ENCODE data around the gene TMEM240.
"Not testable (repeated sequence)": the region's sequence is repeated elsewhere in the genome, so short reads cannot be mapped to it uniquely, and the experiment has no call there.

TMEM240 gene

DNA sequence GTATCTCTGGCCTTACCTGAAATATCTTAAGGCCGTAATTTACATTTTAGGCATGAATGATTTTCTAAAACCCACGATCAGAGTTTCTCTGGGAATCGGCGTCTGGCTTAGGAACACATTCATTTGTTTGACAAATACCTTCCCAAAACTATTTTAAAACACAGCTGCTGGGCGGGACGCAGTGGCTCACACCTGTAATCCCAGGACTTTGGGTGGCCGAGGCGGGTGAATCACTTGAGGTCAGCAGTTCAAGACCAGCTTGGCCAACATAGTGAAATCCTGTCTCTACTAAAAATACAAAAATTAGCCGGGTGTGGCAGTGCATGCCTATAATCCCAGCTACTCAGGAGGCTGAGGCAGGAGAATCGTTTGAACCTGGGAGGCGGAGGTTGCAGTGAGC is 16.5 kb upstream of the TMEM240 start:
- not testable (repeated sequence) for DNase-seq

DNA sequence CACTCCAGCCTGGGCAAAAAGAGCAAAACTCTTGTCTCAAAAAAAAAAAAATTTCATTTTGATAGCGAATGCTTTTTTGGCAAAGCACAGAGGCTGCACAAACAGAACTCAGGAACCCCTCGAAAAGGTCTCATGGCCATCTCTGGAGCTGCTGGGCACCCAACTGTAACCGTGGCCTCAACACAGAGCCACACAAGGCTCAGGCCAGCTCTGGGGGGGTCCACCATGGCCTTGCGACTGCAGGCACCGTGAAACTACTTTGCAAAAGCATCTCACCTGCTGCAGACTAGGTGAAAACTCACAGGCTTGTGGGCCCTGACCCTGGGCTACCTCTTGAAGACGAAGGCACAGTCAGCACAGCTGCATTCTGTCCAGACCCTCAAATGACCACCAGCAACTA is 16.1 kb upstream of the TMEM240 start:
- DNase-seq = no peak

DNA sequence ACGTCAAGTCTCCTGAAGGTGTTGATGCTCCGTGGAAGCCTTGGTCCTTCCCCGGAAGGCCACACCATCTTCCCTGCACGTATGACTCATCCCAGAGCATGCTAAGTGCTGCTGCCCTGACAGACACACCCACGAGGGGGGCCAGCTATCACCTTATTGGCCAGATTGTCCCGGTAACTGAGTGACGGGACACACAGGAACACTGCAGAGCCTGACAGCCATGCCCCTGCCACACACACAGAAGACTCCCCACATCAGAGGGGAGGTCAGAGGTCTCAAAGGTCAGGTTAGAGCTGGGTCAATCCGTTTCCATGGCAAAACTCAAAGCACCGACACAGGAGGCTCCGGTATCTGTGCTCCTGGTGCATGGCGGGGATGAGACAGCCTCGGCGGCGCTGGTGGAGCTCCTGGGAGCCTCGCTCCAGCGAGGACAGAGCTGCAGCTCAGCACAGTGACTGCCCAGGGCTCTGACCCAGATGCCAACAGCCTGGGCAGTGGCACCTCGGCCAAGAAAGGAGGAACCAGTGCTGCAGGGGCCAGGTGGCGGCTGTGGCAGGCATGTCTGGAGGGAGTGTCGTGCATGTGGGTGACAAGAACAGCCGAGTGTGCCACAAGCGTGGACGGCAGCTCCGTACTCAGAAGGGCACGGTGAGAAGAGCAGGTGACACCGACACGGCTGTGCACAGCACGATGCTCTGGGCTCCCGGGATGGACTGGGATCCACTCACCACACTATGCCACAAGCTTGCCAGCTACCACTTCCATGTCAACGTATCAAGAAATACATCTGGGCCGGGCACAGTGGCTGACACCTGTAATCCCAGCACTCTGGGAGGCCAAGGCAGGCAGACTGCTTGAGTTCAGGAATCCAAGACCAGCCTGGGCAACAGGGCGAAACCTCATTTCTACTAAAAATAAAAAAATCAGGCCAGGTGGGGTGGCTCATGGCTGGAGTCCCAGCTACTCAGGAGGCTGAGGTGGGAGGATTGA is 14.8 kb upstream of the TMEM240 start:
- no peak for DNase-seq

DNA sequence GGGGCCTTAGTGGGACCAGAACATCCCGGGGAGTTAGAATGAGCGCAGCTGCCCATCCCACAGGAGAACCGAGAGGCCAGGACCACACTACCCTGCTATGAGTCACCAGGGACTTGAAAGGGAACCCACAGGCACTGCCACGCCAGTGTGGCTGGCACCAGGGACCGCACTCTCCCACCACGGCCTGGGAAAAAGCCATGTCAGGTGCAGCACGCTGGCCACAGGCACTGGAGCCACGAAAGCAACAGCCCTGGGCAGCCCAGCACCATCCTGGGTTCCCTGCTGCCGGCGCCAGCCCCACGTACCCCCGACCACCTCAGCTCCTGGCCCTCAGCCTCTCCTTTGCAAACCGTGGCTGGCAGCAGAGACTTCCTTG is 14.1 kb upstream of the TMEM240 start:
- DNase-seq = no peak

DNA sequence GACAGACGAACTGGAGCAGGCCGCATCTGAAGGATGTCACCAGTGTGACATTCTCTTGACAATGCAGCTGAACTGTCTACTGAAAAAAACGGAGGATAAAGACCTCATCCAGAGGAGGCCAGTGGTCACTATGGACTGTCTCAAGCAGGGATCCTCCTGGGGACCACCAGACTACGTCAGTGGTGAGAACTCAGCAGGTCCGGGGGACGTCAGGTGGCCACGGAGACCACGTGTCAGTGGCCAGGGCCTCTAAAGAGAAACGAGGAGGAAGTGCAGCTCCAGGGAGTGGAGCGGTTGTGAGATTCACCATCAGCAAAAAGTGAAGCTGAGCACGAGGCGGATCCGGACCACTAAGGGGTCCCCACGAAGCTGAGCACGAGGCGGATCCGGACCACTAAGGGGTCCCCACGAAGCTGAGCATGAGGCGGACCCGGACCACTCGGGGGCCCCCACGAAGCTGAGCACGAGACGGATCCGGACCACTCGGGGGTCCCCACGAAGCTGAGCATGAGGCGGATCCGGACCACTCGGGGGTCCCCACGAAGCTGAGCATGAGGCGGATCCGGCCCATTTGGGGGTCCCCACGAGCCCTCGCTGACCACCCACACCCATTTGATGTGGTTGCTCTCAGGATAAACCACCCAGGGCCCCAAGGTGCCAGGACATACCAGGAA is 13.5 kb upstream of the TMEM240 start:
- no peak for DNase-seq

DNA sequence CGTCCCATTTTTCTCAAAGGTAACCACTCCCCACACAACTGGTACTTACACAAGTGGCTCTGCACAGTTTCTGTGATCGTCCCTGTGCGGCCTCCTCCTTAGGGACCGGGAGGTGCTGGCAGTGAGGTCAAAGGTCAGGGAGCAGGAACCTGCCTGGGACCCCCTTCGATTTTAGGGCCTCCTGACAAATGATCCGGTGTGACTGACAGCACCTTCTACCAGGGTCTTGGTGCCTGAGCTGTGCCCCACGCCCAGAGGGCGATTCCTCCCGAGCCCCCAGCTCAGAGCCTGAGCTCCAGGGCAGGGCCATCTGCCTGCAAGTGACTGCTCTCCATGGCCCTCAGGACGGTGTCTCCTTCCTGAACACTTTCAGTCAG is 11.8 kb upstream of the TMEM240 start:
- no peak for DNase-seq

DNA sequence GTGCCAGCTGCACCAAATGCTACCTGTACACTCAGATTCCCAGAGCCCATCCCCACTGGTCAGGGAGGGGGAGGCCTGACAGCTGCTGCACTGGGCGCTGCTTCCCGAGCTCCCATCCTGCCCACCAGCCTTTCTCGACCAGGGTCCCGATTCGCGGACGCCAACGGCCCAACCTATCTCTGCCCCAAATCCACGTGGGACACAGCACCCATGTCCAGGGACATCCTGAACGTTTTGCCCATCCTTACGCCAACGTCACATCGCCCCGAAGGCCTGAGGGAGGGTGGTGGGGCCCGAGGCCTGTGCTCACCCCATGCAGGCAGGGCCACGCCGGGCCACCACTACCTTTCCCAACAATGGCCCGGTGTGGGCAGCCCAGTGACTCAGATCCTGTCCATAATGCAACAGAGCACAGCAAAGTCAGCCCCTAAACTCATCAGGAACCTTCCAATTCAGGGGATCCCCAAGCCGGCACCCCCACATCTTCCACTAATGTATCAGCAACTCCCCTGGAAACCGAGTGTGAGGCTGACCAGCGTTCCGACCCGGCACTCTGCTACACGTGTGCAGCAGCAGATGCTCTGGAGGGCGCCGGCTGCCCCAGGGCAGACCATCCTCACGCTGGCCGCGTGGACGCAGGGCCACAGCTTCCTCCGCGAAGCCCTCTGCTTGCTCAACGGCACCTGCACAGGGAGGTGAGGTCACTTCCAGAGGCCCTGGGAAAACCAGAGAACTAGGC is 11.3 kb upstream of the TMEM240 start:
- no peak for DNase-seq

DNA sequence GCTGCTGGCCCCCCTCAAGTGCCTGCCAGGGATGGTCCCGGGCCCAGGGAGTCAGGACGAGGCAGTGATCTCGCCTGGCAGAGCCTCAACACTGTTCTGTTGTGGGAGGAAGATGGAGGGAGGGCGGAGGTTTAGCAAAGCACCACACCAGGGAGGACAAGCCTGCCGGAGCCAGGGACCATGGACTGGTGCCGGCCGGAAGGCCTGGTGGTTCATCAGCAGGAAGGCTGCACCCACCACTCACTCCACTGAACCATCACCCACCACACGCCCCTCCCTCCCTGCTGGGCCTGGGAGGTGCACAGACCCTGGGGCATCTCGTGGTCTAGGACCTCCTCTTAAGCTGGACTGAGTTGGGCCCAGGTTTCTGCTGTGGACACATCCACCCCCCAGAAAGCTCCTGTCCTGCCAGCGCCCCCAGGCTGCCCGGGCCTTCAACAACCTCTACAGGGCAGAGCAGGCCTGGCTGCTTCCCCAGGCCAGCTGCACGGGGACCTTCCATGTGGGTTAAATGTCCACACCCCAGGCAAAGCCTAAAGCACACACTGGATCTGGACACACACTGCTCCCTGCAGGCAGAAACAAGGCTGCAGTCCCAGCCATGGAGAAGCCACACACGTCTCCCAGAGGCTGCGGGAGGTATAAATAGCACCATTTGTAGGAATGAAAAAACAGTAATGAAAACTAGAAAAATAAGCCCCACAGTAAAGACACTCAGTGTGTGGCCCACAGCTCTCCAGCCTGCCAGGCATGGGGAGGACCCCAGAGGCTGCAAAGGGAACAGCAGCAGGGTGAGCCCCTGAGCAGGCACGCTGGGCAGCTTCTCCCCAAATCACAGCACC is 10.4 kb upstream of the TMEM240 start:
- no peak for DNase-seq

DNA sequence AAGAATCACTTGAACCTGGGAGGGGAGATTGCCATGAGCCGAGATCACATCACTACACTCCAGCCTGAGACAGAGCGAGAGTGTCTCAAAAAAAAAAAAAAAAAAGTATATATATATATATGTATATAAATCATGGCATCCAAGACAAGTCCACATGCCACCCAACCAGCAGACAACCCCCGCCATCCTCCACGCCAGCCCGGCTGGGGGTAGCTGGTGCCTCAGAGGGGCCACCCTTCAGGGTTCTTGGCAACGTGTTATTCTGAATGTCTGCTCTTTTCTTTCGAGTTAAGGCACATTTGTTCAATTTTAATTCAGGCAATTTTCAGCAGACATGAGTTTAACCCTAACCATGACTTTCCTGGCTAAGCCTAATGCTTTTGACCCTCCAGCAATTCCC is 9.7 kb upstream of the TMEM240 start:
- no peak for DNase-seq

DNA sequence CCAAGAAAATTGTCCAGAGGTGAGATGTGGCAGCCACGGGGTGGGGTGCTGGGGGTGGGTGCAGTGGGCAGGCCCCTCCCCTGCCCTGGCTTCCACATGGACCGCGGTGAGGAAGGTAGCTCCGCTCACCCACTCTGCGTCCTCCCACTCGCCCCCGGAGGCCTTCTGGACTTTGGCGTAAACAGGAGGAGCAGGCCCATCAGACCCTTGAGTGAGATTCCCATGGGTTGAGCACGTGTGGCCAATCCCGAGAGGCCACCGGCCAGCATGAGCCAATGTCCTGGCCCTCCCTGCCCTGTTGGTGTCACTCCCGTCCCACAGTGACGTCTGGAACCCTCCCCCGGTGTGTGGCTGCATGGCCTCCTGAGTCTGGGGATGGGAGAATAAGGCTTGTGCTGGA is 8.2 kb upstream of the TMEM240 start:
- DNase-seq = no peak

DNA sequence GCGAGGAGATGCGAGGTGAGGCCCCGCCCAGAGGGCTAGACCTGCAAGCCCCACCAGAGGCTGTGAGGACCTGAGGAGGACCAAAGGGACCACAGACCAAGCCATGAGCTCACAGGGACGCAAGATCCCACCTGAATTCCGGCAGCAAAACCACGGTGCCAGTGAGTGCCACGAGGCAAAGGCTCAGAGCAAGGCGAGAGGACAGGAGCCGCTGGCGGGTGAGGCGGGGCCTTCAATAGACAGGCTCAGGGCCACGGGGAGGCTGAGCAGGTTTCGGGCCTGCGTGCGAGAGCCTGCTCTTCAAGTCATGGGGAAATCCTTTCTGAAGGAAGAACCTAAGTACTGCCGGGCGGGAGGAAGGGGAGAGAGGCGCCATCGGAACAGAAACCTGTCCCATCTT is 7.1 kb upstream of the TMEM240 start:
- DNase-seq = no peak

DNA sequence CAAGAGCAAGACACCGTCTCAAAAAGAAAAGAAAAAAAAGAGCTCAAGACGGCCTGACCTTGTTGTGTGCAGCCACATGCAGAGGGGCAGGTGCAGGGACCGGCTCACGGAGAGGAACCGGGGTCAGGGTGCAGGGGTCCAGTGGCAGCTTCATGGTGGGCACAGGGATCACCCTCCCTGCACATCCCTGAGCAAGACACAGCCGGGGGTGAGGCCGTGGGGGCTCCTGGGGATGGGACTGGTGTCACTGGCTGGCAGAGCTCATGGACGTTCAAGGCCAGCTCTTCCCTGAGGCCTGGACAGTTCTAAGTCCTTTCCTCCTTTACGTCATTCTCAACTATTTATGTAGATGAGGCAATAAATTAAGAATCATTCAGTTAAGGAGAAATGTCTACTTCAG is 6.6 kb upstream of the TMEM240 start:
- DNase-seq = no peak

DNA sequence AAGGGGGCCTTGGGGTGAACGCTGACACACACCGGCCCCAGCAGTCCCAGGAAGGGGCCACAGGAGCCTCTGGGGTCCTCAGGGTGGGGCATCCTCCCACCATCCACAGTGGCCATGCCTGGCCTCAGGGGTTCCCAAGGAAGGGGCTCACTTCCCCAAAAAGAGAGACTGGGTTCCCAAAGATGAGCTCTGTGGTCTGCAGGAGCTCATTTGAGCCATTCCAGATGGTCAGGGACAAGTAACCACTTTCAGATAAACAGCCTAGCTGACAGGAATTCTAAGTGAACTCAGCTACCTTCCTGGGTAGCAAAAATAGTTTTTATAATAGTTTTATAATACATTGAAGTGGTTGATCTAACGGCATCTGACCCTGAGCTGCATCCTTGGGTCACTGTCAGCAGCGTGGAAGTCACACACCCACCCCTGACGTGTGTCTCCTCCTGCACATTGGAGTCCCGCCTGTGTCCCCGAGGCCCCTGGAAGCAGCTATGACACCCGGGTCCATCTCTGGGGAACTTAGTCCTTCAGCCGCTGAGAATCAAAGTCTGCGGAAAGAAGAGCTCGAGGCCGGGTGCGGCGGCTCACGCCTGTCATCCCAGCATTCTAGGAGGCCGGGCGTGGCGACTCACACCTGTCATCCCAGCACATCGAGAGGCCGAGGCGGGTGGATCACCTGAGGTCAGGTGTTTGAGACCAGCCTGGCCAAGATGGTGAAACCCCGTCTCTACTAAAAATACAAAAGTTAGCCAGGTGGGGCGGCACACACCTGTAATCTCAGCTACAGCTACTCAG is 5.7 kb upstream of the TMEM240 start:
- no peak for DNase-seq

DNA sequence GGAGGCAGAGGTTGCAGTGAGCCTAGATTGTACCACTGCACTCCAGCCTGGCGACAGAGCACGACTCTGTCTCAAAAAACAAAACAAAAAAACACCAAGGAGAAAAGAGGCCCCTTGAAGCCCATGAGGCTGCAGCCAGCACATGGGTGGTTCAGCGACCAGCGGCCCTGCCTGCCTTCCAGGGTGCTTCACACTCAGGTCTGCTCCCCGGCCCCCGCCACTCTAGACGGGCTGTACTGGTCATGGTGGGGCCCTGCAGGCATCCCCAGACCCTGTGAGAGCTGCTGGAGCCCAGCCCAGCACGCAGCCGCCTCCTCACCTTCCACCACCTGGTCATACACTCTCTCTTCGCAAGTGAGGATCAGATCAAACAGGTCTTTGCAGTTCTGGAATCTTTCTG is 4.1 kb upstream of the TMEM240 start:
- DNase-seq = no peak

DNA sequence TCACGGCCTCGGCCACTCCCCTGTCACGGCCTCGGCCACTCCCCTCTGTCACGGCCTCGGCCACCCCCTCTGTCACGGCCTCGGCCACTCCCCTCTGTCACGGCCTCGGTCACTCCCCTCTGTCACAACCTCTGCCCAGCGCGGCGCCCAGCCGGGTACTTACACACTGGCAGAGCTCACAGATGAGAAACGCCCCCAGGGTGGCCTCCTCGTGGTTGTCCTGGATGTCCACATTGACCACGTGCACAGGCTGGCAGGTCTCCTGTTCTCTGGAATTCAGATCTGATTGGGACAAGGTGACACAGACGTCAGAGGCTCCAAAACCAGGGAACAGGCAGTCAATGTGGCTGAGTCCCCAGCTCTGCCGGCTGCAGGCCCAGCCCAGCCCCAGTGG is 3.3 kb upstream of the TMEM240 start:
- no peak for DNase-seq

DNA sequence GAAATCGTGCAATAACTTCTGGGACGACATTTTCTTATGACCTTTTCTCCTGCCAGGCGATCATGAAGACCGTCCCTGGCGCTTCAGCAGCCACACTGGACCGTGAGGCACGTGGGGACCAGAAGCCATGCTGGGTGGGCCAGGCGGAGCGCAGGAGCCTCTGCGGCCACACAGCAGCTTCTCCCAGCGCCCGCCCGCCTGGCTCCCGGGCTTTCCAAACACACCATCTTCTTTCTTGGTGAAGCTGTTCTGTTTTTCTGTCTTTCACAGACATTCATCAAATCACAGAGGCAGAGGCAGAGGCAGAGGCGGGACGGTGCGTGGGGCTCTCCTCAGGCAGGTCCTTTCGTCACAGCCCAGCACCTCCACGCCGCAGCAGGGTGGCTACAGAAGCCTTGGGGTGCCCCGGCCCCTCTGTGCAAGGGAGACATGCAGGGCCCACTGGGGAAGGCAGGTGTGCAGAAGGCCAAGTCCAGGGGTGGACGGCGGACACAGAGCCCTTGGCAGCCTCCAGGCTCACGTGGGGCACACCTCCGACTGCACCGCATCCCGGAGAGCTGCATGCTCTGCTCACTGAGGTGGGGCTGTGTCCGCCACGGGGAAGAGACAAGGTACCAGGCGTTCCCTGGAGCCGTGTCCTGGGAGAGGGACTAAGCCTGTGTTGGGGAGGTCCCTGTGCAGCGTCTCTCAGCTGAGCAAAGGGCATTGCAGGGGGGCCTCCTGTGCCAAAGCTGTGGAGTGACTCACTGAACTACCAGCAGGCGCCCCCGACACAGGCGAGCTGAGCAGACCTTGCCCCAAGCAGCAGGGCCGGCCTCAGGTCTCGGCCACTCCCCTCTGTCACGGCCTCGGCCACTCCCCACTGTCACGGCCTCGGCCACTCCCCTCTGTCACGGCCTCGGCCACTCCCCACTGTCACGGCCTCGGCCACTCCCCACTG is 2.6 kb upstream of the TMEM240 start:
- DNase-seq = no peak

DNA sequence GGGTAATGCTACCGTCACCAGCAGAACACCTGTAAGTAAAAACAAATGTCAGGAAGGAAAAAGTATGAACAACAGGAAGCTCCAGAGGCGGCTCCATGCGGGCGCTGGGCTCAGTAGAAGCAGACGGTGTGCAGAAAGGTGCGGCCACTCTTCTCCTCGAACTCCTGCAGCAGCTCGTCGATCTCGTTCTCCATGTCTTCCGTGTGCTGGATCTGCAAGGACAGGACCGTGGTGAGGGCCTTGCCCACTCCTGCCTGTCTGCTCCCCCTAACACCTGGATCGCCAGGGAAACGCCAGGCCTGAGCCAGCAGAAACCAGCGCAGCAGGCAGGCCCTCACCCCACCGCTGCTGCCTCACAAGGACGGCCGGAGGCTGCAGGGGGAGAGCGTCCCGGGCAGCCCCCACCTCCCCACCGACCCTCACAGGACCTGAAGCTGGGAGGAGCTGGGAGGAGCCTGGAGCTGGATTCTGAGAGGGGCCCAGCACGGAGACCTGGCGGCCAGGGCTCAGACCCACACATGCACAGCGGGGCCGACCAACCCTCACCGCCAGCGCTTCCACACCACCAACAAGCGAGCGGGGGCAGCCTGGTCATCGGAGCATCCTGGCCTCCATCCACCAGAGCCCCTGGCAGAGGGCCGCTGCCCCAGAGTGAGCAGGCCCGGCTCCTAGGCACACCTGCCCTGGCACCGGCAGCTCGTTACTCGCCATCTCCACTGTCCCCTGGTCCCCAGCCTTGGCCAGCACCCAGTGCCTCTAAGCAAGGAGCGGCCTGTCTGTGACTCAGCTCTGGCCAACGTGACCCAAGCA is 1.7 kb upstream of the TMEM240 start:
- DNase-seq = no peak

DNA sequence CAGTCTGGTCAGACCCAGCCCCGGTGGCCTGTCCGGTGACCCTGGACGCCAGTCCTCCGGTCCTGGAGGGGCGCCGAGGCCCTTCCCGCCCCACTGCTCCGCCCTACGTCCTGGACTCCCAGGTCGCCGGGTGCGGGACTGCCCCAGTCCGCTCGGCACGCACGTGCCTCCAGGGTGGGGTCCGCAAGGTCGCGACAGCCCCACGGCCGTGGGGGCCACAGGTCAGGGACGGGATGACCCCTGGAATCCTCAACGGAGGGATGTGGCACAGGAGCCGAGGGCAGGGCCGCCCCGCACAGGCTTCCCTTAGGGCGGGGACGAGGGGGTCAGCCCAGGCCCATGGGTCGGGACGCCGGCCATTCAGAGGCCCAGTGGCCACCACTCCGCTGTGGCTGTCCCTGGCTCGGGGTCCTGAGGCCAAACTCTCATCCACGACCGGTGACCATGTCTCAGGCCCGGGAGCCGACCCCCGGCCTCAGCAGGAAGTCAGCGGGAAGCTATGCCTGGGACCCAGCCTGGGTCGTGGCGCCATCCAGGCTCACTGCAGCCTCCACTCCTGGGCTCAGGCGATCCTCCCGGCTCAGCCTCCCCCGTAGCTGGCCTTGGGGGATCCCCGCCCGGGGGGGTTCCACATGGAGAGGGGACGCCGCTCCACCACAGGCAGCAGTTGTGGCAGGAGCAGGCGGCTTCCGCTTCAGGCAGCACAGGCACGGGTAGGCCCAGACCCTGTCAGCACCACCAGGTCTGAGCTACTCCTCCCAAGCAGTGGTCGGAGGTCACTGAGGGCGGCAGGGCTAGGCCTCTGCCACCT is 599 bp upstream of the TMEM240 start:
- no peak for DNase-seq

Data from NCI-H774 (cell line).